GM19467 (cell line): ENCODE measurements around the gene ZC2HC1B.

Experiments
- ATAC-seq: cut with Tn5 transposase; IDR thresholded peaks from one replicate; pipeline ENCODE4 v1.9.1; 2021; ENCODE audit warnings: mild to moderate bottlenecking, moderate library complexity; ENCODE audit not compliant: unreplicated experiment

Gene ZC2HC1B

DNA sequence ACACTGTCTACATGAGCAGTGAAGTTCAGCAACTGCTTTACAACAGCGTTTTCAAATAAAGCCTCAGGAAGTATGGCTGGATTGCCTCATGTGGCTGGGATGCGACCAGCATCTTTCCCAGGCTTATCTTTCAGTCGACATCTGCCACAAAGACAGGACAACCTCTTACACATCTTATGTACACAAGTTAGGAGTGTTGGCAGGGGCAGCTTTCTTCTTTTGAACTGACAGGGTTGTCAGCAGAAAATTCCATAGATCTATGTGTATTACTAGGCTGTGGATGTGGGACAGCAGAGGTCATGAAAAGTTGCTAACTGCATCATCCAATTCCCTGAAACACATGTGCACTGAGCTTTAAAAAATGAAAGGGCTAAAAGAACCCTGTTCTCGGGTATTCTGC, 95.7 kb downstream of the ZC2HC1B start:
- ATAC-seq: no peak

DNA sequence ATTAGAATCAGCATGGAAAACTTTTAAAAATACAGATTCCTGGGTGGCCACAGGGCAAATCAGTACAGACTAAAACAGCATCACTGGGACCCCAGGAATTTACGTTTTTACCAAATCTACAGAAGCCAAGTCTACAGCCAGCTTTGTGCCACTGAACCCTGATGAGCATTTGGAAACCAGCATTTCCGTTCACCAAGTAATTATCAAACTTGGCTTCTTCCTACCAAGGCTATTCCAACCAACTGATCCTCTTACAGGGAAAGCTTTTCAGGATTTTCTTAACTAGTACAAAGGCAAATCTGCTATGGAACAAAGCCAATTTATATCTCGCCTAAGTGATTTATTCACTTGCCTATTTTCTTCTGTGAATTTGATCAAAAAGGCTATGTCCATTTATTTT, 96.8 kb downstream of the ZC2HC1B start:
- no peak for ATAC-seq

DNA sequence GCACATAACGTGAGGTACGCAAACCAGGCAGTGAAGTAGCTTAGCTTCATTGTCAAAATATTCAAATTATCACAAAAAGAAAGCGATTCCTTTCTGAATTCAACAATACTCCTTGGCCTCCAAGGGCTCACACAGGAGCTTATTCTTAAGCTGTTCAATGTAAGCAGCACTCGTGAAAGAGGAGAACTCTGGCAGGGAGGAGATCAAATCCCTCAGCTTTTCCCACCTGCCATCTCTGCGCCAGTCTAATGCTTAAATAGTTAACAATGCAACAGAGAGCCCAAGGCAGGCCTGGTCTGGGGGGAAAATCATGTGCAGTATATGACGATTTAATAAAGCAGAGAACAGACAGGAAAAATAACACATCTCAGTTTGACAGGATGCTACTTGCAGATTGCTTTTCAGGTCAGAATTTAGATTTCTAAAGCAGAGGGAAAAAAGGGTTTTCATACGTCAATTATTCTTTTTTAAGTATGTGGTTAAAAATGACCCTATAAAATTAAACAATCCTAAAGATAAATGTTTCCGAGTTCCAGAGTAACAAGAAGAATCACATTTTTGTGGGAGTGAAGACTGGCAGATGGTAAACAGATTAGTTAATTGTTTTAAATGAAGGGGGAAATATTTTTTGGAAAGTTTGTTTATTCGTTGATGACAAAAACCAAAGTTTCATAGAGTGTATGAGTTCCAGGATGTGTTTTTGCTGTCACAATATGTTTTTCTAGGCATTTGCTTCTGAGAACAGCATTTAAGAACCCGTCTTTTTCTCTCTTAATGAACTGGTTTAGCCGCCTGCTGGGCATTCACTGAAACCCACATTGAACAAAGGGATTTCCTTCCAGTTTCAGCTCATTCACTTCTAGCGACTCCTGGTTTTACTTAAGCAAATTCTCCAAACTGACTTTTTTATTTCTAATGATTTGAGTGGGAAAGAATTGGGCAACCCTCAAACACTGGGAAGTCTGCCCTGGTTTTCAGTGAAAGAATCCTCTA, 97.9 kb downstream of the ZC2HC1B start:
- ATAC-seq: no peak

DNA sequence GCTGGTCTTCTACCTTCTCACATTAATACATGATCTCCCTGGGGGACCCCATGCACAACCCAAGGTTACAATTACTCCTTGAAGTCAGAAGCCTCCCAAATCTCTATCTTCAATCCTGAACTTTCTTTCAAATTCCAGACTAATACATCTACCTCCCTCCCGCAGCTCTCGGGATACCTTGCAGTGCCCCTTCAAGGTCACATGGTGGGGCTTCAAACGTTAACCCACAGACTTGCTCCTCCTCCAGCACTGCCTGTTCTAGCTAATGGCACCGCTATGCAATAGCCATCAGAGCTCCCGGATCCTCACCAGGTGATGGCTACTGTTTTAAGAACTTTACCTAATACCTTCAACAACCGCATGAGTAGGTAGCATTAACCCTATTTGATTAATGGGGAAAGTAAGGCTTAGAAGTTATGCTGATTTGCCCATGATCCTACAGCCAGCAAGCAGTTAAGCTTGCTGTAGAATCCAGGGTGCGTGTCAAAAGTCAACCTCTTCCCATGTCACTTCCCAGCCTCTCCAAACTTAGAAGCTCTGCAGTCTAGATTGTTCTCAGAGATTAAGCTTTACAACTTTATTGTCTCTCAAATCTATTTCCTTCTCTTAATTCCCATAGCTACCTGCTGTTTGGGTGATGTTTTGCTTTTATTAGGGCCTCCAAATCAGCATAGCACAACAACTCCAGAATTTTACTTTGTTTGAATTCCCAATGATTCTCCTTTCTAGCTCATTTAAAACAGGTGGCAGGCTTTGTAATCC, 99.1 kb downstream of the ZC2HC1B start:
- ATAC-seq: no peak

DNA sequence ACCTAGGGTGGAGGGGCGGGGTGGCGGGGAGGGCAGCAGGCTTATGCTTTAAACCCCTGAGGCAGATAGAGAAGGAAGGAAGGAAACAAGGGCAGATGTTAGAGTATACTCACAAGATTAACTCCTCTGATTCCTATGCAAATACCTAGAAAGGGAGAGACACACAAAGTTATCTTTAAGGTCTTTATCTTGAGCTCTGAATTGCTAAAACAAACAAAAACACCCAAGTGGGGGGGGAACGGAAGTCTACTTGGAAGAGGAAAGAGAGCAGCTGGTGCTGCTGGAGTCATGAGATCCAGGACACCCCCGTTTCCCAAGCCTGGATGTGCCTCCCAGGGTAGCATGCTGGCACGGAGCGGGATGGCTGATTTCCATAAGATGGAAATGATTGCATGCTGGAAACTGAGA, 100.4 kb downstream of the ZC2HC1B start:
- no peak for ATAC-seq

DNA sequence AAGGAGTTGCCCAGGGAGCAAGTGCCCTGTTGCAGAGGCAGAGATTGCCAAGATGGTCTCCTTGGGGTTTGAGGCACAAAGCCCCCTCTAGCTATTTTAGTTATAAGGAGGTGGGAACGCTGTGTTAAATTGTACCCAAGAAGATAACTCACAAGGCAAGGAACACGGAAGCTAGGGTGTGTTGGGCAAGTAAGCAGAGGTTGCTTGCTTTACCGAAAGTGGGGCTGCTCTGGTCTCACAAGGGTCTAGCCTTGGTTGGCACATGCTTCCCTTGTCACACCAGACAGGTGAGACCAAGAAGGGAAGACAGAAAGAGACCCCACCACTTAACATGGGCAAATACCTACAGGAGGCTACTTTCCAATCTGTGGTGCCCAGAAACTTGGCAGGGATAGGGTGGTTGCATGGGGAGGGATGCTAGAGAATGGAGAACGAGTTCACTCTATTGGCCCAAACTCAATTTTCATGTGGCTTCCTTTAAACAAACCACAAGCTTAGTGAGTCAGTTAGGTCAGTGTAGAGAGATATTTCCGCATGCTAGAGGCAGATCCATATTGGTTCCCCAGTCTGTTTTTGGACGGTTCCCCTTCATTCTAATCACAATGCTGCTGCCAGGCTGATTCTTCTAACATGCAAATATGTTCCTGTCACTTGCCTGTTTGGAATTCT, 101.4 kb downstream of the ZC2HC1B start:
- ATAC-seq: no peak

DNA sequence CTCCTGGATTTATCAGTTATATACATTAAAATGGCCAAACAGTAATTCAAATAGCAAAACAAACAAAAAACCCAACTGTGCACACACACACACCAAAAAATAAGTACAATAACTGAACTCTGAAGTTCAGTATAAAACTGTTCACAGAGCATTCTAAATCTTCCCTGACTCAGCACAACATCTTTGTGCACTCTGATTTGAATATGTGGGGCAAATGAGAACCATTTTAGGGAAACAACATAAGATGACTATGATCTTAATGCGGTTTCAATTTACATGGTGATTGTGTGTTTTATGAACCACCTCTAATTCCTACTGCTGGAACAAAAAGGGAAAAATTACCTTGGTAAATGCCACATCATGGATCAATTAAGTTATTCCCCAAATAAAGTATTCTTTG, 102.0 kb downstream of the ZC2HC1B start:
- no peak for ATAC-seq

DNA sequence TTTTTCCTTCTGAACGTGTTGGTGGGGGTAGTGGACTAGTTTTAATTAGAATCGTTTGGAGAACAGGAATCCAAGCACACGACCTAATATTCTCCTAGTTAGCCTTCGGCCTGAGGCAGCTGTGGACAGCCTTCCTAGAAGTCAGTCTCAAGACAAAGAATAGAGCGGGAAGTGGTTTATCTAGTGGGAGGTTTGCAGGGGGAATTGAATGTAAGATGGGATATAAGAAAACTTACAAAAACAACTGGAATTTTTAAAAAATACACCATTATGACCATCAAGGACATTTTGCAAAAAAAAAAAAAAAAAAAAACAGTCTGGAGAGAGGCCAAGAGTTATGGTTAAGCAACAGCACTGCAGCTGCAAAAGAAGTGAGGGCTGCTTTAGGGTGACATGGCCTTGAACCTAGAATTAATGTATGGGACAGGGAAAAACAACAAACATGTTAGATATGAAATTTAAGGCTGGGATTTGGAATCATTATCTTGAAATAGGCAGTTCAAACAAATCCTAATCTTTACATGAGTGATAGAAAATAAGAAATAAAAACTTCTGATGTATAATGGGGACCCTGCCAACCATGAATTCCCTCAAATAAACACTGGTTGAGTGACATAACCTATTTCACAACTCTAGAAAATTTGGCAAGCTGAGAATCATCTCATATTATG, 103.6 kb downstream of the ZC2HC1B start:
- no peak for ATAC-seq

DNA sequence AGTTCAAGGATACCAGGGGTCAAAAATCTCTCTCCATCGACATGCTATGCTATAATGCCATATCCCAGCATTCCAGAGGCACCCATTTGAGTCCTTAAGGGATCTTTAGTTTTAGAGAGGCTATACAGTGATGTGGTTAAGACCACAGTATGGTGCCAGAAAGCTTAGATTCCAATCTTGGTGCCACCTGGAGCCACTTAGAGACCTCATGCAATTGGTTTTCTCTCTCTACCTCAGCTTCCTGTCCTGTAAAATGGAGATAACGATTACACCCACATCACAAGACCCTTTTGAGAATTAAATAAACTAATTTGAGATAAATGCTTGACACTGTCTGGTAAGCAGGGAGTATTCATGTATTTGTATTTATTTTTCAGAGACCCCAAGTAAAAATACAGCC, 104.8 kb downstream of the ZC2HC1B start:
- no peak for ATAC-seq

DNA sequence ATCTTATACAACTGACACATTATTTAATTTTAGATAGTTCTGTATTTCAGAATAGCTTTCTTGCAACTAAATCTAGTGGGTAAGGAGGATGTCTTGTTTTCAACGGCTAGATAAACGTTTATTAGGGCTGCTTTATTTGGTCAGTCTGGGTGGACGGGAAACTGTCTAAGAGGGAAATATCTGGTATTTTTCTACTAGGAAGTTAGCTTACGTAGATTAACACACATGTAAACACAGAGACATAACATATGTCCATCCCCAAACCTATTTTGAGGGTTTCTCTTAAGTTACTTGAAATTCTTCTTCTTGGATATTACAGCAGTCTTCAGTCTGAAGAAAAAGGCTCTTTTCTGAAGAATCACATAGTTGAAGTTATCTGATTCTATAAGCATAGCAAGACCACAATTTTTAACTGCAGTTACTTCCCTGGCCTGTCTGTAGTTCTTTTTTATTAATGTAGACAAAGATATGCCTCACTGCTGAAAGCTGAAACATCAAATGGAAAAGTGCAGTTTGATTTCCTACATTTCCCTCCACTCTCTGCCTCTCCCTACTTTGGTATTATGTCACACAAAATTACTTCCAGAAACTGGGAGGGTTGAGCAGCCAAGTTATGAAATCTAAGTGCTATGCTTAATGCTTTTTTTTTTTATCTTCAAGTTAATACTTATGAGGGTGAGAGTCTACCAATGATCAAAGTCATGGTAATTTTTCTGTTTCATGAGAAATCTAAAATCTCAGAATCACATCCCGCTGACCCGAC, 106.4 kb downstream of the ZC2HC1B start:
- no peak for ATAC-seq

DNA sequence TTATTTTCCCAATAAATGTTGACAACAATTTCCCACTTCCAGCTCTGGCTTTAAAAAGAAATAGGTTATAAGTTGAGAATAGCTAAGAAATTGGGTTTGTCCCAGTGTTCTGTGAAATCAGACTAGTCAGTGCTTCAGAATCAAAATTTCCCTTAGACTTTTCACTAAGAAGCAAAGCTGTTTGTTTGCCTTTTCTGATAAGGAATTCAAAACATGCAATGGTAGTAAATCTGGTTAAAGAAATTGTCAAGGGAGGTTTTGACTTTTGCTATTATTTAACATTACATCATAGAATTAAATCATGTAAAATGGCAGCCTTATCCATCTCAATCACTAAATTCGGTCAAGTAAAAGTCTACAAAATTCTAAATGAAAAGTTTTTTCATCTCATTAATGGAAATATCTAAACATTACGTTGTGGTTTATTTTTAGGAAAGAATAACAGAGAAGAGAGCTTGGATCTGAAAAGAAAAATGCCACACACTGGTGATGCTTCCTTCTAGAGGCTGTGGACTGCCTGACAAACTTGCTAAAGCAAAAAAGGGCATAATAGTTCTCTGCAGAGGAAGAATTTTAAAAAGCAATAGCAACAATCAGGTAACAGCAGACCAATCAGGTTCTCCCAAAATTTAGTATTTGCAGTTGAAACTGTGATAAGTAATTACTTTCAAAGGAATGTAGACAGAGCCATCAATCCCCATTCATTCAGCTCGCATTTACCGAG, 107.4 kb downstream of the ZC2HC1B start:
- no peak for ATAC-seq

DNA sequence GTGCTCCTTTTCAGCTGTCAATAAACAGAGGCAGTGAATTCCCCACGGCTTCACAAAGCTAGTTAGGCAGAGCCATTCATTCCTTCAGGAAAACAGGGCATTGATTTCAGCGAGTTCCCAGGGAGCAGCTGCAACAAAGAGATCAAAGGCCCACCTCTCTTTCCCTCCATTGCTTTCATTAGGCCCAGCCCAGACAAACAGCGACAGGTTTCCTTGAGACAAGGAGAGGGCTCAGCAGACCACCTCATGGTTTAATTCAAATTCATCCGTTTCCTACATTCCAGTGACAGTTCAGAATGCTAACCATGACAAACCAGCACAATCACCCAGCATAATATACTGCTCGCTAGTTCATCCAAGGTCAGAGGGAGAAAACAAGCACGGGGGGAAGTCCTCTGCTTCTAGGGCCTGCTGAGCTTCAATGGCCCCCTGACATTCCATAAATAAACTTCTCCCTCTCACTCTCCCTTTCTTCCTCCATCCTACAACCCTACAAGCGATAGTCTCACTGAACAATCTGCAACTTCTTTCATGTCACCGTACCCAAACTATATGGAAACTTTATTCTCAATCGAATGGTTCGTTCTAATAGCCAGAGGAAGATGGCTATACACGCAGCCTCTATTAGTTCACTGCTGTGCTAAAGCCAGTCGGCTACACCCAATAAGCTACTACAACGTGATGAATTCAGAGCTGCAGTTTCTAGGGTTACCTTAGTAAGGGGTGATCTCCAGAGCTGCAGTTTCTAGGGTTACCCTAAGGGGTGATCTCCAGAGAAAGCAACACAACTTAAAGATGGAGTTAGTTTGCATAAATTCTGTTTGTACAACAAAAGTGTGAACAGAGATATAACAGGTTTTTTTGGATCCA, 109.1 kb downstream of the ZC2HC1B start:
- no peak for ATAC-seq

DNA sequence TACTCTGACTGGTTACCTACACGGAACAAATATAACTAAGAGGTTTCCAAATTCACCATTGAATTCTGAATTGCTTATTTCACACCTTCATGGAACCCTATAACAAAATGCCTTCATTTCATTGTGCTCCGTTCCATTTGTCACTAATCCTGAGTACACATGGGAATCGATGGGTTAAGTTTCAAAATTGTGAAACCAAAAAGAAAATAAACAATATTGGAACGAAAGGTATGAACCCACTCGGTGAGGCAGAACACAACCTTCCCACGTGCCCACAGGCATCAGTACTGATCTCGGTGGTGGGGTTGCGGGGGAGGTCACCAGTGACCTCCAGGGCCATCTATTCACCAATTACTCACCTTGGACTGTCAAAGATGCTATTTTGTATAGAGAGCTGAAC, 109.8 kb downstream of the ZC2HC1B start:
- no peak for ATAC-seq

DNA sequence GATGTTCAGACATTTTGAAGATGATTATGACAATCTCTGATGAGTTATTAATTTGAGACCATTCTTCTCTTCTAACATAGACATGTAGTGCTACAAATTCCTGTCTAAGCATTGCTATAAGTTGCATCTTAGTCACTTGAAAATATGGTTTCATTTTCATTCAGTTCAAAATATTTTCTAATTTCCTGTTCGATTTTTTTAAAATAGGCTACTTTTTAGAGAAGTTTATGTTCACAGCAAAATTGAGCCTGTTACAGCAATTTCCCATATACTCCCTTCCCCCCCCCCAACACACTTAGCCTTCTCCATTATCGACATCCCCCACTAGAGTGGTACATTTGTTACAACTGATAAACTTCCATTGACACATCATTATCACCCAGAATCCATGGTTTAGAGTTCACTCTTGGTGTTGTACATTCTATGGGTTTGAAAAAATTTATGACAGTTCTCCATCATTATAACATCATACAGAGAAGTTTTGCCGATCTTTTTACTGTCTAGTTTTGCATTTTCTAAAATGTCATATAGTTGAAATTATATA, 112.6 kb downstream of the ZC2HC1B start:
- no peak for ATAC-seq

DNA sequence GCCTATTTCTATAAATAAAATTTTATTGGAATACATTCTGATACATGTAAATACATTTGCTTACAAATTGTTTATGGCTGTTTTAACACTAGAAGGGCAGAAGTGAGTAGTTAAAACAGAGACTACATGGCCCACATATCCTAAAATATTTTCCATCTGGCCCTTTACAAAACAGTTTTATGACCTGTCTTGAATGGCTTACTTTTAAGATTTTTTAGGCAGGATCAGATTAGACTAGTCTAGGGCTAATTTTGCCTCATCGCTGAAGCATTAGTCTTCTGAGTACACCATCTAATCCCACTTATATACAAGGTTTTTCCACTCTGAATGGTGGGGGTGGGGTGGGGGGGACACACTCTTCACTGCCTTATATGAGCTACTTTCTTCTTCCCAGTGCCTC, 116.6 kb downstream of the ZC2HC1B start:
- ATAC-seq: no peak

DNA sequence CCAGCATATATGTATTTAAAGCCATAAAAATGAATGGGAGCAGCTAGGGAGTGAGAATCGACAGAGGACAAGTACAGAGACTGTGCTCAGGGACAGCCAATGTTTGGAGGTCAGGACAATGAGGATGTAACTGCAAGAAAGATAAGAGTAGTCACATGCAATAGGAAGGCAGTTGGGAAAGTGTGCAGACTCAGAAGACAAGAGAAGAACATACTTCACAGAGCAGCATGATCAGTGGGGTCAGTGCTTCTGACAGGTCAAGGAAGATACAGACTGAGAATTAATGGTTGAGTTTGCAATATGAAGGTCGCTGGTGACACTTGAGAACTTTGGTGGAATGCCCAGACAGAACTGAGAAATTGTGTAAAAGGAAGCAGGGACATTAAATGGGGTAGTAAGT, 118.7 kb downstream of the ZC2HC1B start:
- ATAC-seq: no peak

DNA sequence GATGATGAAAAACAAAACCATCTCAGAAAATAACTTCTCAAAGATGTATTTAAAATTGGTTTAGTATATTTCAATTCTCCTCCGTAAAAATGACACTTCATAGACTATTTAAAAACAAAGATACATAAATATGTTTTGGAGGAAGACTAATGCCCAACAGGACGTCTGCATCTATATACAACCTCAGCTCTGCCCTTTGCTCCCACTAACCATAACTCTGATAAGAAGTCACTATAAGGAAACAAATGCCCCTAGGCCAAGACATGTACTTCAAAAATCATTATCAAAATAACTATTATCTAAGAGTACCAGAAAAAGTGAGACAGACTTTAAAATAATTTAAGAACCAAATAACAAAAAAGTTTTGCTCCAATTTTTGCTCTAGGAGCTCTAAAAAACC, 120.4 kb downstream of the ZC2HC1B start:
- ATAC-seq: no peak

DNA sequence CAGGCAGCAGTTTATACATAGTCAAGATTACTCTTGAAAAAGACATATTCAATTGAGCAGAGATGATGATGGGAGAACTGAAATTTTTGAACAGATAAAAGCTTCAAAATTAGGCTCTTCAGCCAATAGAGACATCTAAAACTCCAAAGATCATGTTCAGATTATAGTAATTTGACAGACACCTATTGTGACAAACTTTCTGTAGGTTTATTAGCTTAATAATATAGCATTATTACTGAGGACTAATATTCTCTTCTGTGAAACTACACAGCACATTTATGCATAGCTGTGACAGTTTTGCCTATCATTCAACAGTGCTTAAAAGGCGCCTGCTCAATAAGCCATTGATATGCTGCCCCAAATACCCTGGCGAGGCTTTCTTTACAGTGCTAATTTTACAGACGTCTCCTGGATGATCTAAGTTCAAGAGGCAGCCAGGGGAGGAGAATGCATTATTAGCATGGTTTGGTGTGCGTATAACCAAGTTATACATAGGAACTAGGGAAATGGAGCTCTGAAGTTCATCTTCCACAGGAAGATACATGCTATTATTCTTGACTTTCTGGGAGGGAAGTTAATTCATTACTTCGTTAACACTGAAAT, 122.3 kb downstream of the ZC2HC1B start:
- ATAC-seq: no peak
